H9 (cell line): ENCODE data around the gene GALR2. TPM values are rescaled to one million over a fixed set of nuclear protein-coding genes. Genes with fewer than 3 reads are reported as not detected.

ENCODE experiments used
- DNase-seq: peaks from one replicate; pipeline ENCODE4 v3.0.0-alpha.2; 2017
- H2AFZ ChIP-seq: one replicate; pipeline ENCODE4 v1.6.1; 2013; ENCODE audit warnings: mild to moderate bottlenecking, low read length, control low read depth, moderate library complexity
- H2AK5ac ChIP-seq: 2 replicates; pipeline ENCODE4 v1.6.1; 2013; ENCODE audit warnings: low read length, control low read depth, mixed read lengths; ENCODE audit not compliant: insufficient read length
- H2BK120ac ChIP-seq: one replicate; pipeline ENCODE4 v1.6.1; 2013; ENCODE audit warnings: low read depth, mild to moderate bottlenecking, low read length, control low read depth, inconsistent platforms; ENCODE audit not compliant: poor library complexity, severe bottlenecking
- H2BK12ac ChIP-seq: 2 replicates; pipeline ENCODE4 v1.6.1; 2013; ENCODE audit warnings: low read length, control low read depth, mixed read lengths, low read depth; ENCODE audit not compliant: insufficient read length
- H2BK15ac ChIP-seq: 2 replicates; pipeline ENCODE4 v1.6.1; 2013; ENCODE audit warnings: low read depth, low read length, control low read depth
- H2BK20ac ChIP-seq: one replicate; pipeline ENCODE4 v1.6.1; 2013; ENCODE audit warnings: low read depth, mild to moderate bottlenecking, low read length, control low read depth, inconsistent platforms; ENCODE audit not compliant: poor library complexity, severe bottlenecking
- H2BK5ac ChIP-seq: 2 replicates; pipeline ENCODE4 v1.6.1; 2013; ENCODE audit warnings: low read length, control low read depth, mixed read lengths; ENCODE audit not compliant: insufficient read length
- H3K14ac ChIP-seq: 2 replicates; pipeline ENCODE4 v1.6.1; 2013; ENCODE audit warnings: low read length, control low read depth; ENCODE audit not compliant: insufficient read depth
- H3K18ac ChIP-seq: 2 replicates; pipeline ENCODE4 v1.6.1; 2013; ENCODE audit warnings: low read depth, mild to moderate bottlenecking, mixed read lengths, low read length, control low read depth; ENCODE audit not compliant: insufficient read length
- H3K23ac ChIP-seq: 2 replicates; pipeline ENCODE4 v1.6.1; 2013; ENCODE audit warnings: low read length, control low read depth, mixed read lengths, low read depth; ENCODE audit not compliant: insufficient read length
- H3K23me2 ChIP-seq: 2 replicates; pipeline ENCODE4 v1.6.1; 2013; ENCODE audit warnings: low read depth, mild to moderate bottlenecking, mixed read lengths, low read length, control low read depth; ENCODE audit not compliant: insufficient read length, poor library complexity, severe bottlenecking
- H3K27ac ChIP-seq: 2 replicates; pipeline ENCODE4 v1.5.1; 2013; ENCODE audit warnings: low read length, control low read depth, mixed read lengths, low read depth; ENCODE audit not compliant: insufficient read length
- H3K27me3 ChIP-seq: 2 replicates; pipeline ENCODE4 v1.6.1; 2013; ENCODE audit warnings: low read length, control low read depth, inconsistent platforms; ENCODE audit not compliant: insufficient read depth
- H3K4ac ChIP-seq: 2 replicates; pipeline ENCODE4 v1.6.1; 2013; ENCODE audit warnings: low read depth, mild to moderate bottlenecking, control low read depth, inconsistent platforms, low read length, moderate library complexity
- H3K4me1 ChIP-seq: 2 replicates; pipeline ENCODE4 v1.6.1; 2013; ENCODE audit warnings: low read length, control low read depth, inconsistent platforms; ENCODE audit not compliant: insufficient read depth
- H3K4me2 ChIP-seq: 2 replicates; pipeline ENCODE4 v1.6.1; 2013; ENCODE audit warnings: low read length, control low read depth, mixed read lengths; ENCODE audit not compliant: insufficient read length, insufficient read depth
- H3K56ac ChIP-seq: 2 replicates; pipeline ENCODE4 v1.6.1; 2013; ENCODE audit warnings: low read depth, mild to moderate bottlenecking, mixed read lengths, low read length, control low read depth; ENCODE audit not compliant: insufficient read length
- H3K79me1 ChIP-seq: 2 replicates; pipeline ENCODE4 v1.6.1; 2013; ENCODE audit warnings: low read depth, mild to moderate bottlenecking, moderate library complexity, low read length, control low read depth, inconsistent platforms; ENCODE audit not compliant: insufficient read depth, poor library complexity, severe bottlenecking
- H3K79me2 ChIP-seq: 2 replicates; pipeline ENCODE4 v1.6.1; 2013; ENCODE audit warnings: low read length, control low read depth, inconsistent platforms; ENCODE audit not compliant: insufficient read depth
- H3K9ac ChIP-seq: 2 replicates; pipeline ENCODE4 v1.6.1; 2013; ENCODE audit warnings: low read length, control low read depth, mixed read lengths; ENCODE audit not compliant: insufficient read length; ENCODE audit errors: extremely low read depth
- H3K9me3 ChIP-seq: one replicate; pipeline ENCODE4 v1.6.1; 2013; ENCODE audit warnings: low read depth, low read length, inconsistent platforms; ENCODE audit not compliant: control insufficient read depth
- H3T11ph ChIP-seq: one replicate; pipeline ENCODE4 v1.6.1; 2013; ENCODE audit warnings: mild to moderate bottlenecking, low read length, control low read depth, inconsistent platforms
- H4K20me1 ChIP-seq: one replicate; pipeline ENCODE4 v1.6.1; 2013; ENCODE audit not compliant: control insufficient read depth, insufficient read length, insufficient read depth
- H4K5ac ChIP-seq: 2 replicates; pipeline ENCODE4 v1.6.1; 2013; ENCODE audit warnings: low read depth, mild to moderate bottlenecking, mixed read lengths, low read length, control low read depth; ENCODE audit not compliant: insufficient read length
- H4K8ac ChIP-seq: replicated peaks from 2 replicates; pipeline ENCODE4 v1.6.1; 2013; ENCODE audit warnings: low read length, control low read depth, mixed read lengths, low read depth; ENCODE audit not compliant: insufficient read length
- H4K91ac ChIP-seq: 2 replicates; pipeline ENCODE4 v1.6.1; 2013; ENCODE audit warnings: low read depth, mild to moderate bottlenecking, moderate library complexity, mixed read lengths, low read length, control low read depth; ENCODE audit not compliant: insufficient read length
- H3K27ac Mint-ChIP-seq, 3 experiments: 2 replicates in 2 of 3; 3 replicates in 1 of 3; pipeline ENCODE4 v1.8.0; 2020 to 2021; ENCODE audit warnings: mixed read lengths in 3 of 3, mild to moderate bottlenecking in 1 of 3, moderate library complexity in 1 of 3
- H3K27me3 Mint-ChIP-seq: 2 replicates; pipeline ENCODE4 v1.8.0; 2021; ENCODE audit warnings: low read depth, mild to moderate bottlenecking, moderate library complexity, mixed read lengths
- H3K36me3 Mint-ChIP-seq, 3 experiments: 2 replicates in 2 of 3; 3 replicates in 1 of 3; pipeline ENCODE4 v1.8.0; 2020 to 2021; ENCODE audit warnings: low read depth in 3 of 3, mixed read lengths in 3 of 3; ENCODE audit not compliant: insufficient read depth in 1 of 3
- H3K4me1 Mint-ChIP-seq, 2 experiments: 2 replicates each; pipeline ENCODE4 v1.8.0; 2020; ENCODE audit warnings: mixed read lengths in 2 of 2
- H3K4me3 Mint-ChIP-seq, 2 experiments: 2 replicates in 1 of 2; 3 replicates in 1 of 2; pipeline ENCODE4 v1.8.0; 2020 to 2021; ENCODE audit warnings: mild to moderate bottlenecking in 2 of 2, mixed read lengths in 2 of 2, moderate library complexity in 1 of 2
- H3K9me3 Mint-ChIP-seq, 2 experiments: 2 replicates in 1 of 2; 3 replicates in 1 of 2; pipeline ENCODE4 v1.8.0; 2020; ENCODE audit warnings: mild to moderate bottlenecking in 2 of 2, mixed read lengths in 2 of 2, moderate library complexity in 1 of 2
- CTCF ChIP-seq: fragments of 200-600 bp; sonication (generic); conservative IDR thresholded peaks from 3 replicates; pipeline ENCODE4 v1.8.0; 2021; ENCODE audit warnings: antibody characterized with exemption, mild to moderate bottlenecking
- whole genome bisulfite sequencing: extraction: QIAGEN DNeasy Blood & Tissue Kit; methylation state at CpG from one replicate; pipeline ENCODE4 v1.1.7; 2013; ENCODE audit warnings: missing lambda C conversion rate, low lambda C conversion rate, mixed read lengths; ENCODE audit not compliant: insufficient read length; ENCODE audit errors: extremely low coverage; 5-methylcytosine and 5-hydroxymethylcytosine counted together
- microRNA-seq: library from miRNA; unstranded; fragments of <30 nt; microRNA quantifications from one replicate; pipeline ENCODE4, GENCODE V29; 2020; ENCODE audit warnings: borderline microRNAs expressed
- total RNA-seq: library from RNA; stranded (reverse); gene quantifications from 2 replicates; pipeline ENCODE4 v1.2.1, GENCODE V29; 2021

GALR2 gene
- total RNA-seq, 1 experiment from 2014 or later: 0.81 TPM

GRCh38 chr17:76125922-76126321 is 51.3 kb downstream of the GALR2 start:
- Histone ChIP-seq H2AFZ (no peak overlapping the region), H3K4ac (no peak overlapping the region), H3K9me3 (no peaks in the 10 kb centered on the region), H3K27me3 (no peaks in the 10 kb centered on the region), H3K23ac (no peak overlapping the region), H3K14ac (no peak overlapping the region), H3K56ac (no peak overlapping the region), H3K79me1 (no peaks in the 10 kb centered on the region), H3K9ac (no peak overlapping the region), H2BK12ac (no peak overlapping the region), H2BK20ac (no peak overlapping the region), H3K79me2 (no peaks in the 10 kb centered on the region), H2AK5ac (no peak overlapping the region), H4K8ac (no peak overlapping the region), H3K18ac (no peak overlapping the region), H3K4me1 (no peaks in the 10 kb centered on the region), H2BK120ac (no peak overlapping the region), H3K27ac (no peak overlapping the region), H3K4me2 (no peak overlapping the region), H2BK5ac (no peak overlapping the region), H3K23me2 (no peaks in the 10 kb centered on the region), H4K91ac (no peak overlapping the region), H4K5ac (no peak overlapping the region), H4K20me1 (no peaks in the 10 kb centered on the region), H3T11ph (no peak overlapping the region), H2BK15ac (no peak overlapping the region)
- no peaks in the 10 kb centered on the region for H3K36me3 Mint-ChIP-seq
- peaks cover 26% of the 10 kb centered on the region in 2 experiments for H3K4me1 Mint-ChIP-seq
- H3K27me3 Mint-ChIP-seq: peaks cover 14% of the 10 kb centered on the region
- H3K9me3 Mint-ChIP-seq: no peaks in the 10 kb centered on the region
- H3K4me3 Mint-ChIP-seq: no peak overlapping the region
- no peak overlapping the region; a peak in 1 of 7 replicates for H3K27ac Mint-ChIP-seq
- no CpG with 5 or more reads among the region's 1 CpG for WGBS
- TF ChIP-seq CTCF: no peak
- no peak for DNase-seq

Small RNAs within 50 kb of the gene (microRNA-seq; reads per million reads assigned to microRNA genes)
- not detected for gene MIR6868

Other genes starting within 250 kb of the GALR2 start
- 6.3 and 6.8 TPM in 2 replicates for gene UNC13D, start 230.4 kb upstream of the GALR2 start, total RNA-seq
- 59.2 and 63.2 TPM in 2 replicates for gene WBP2, start 219.4 kb upstream of the GALR2 start, total RNA-seq
- 5.5 and 6.9 TPM in 2 replicates for gene TRIM47, start 196.2 kb upstream of the GALR2 start, total RNA-seq
- 34.1 and 39.6 TPM in 2 replicates for gene TRIM65, start 177.8 kb upstream of the GALR2 start, total RNA-seq
- 108 and 118 TPM in 2 replicates for gene MRPL38, start 169.9 kb upstream of the GALR2 start, total RNA-seq
- 8.3 and 9.7 TPM in 2 replicates for gene FBF1, start 133.7 kb upstream of the GALR2 start, total RNA-seq
- 27.2 and 27.4 TPM in 2 replicates for gene ACOX1, start 95.6 kb upstream of the GALR2 start, total RNA-seq
- gene TEN1, start 95.5 kb upstream of the GALR2 start, total RNA-seq: 19.3 and 19.9 TPM in 2 replicates
- gene CDK3, start 73.9 kb upstream of the GALR2 start, total RNA-seq: 11.7 and 14.3 TPM in 2 replicates
- gene EVPL, start 47.5 kb upstream of the GALR2 start, total RNA-seq: 0.48 and 0.53 TPM in 2 replicates
- 85.1 and 86.1 TPM in 2 replicates for gene SRP68, start 2.3 kb upstream of the GALR2 start, total RNA-seq
- gene ZACN, start 4.4 kb downstream of the GALR2 start, total RNA-seq: 0.09 and 0.31 TPM in 2 replicates
- gene EXOC7, start 29.0 kb downstream of the GALR2 start, total RNA-seq: 160 and 162 TPM in 2 replicates
- gene FOXJ1, start 66.5 kb downstream of the GALR2 start, total RNA-seq: 3.7 and 4.0 TPM in 2 replicates
- gene RNF157, start 165.7 kb downstream of the GALR2 start, total RNA-seq: 7.7 and 9.9 TPM in 2 replicates
- 25.8 and 26.7 TPM in 2 replicates for gene UBALD2, start 190.6 kb downstream of the GALR2 start, total RNA-seq
- 2.2 and 3.2 TPM in 2 replicates for gene QRICH2, start 233.5 kb downstream of the GALR2 start, total RNA-seq